SU-DHL-6 (cell line): Measurements from ENCODE around the gene ENDOU.

Experiments used
- CTCF ChIP-seq: fragments of 200-600 bp; sonication (generic); IDR thresholded peaks from one replicate; pipeline ENCODE4 v1.5.1; 2017; ENCODE audit warnings: antibody characterized with exemption, mild to moderate bottlenecking, low read length, moderate library complexity; ENCODE audit not compliant: insufficient read depth, poor library complexity, severe bottlenecking
- EZH2phosphoT487 ChIP-seq: fragments of 200-600 bp; sonication (generic), shearing (Covaris generic); conservative IDR thresholded peaks from 2 replicates; pipeline ENCODE4 v1.6.1; 2018; ENCODE audit warnings: mild to moderate bottlenecking, antibody characterized with exemption, low read length, moderate library complexity, mixed read lengths

GRCh38 chr12:47687636-47688035 is 37.7 kb downstream of the ENDOU start:
- no peak for TF ChIP-seq CTCF
- TF ChIP-seq EZH2phosphoT487: no peak
